Natural killer cell (primary cell): Measurements from ENCODE around the gene GLIS1. TPM values are rescaled to one million over a fixed set of nuclear protein-coding genes. Genes with fewer than 3 reads are reported as not detected.
A peak's percentile ranks its signal among the peaks of the same experiment; 100 is the strongest.

ENCODE experiments used
- ATAC-seq, 3 donors: fragments of 150-1000 bp in 2 of 3; fragments of 200-7000 bp in 1 of 3; cut with Tn5 transposase; 1 replicate in 1 of 3; 2 replicates in 2 of 3; pipeline ENCODE4 v1.10.0; 2021; ENCODE audit warnings: mild to moderate bottlenecking in 2 of 3, moderate library complexity in 2 of 3
- DNase-seq, 2 donors: peaks; one replicate each; pipeline versions ENCODE4 v3.0.0 to v3.0.0-alpha.2; 2013 to 2021; ENCODE audit warnings: mixed read lengths in 1 of 2
- H3K27ac ChIP-seq: one replicate; pipeline ENCODE4 v1.5.1; 2013; ENCODE audit warnings: mild to moderate bottlenecking, low read length
- H3K27me3 ChIP-seq: one replicate; pipeline ENCODE4 v1.6.1; 2013; ENCODE audit warnings: low read length; ENCODE audit not compliant: control insufficient read depth, insufficient read depth
- H3K36me3 ChIP-seq: one replicate; pipeline ENCODE4 v1.6.1; 2013; ENCODE audit warnings: low read length; ENCODE audit not compliant: control insufficient read depth, insufficient read depth
- H3K4me1 ChIP-seq: one replicate; pipeline ENCODE4 v1.6.1; 2013; ENCODE audit warnings: low read length; ENCODE audit not compliant: control insufficient read depth, insufficient read depth
- H3K4me3 ChIP-seq: one replicate; pipeline ENCODE4 v1.5.1; 2013; ENCODE audit warnings: low read length
- H3K9me3 ChIP-seq: one replicate; pipeline ENCODE4 v1.6.1; 2013; ENCODE audit warnings: low read length; ENCODE audit not compliant: control insufficient read depth, insufficient read depth
- H3K27ac Mint-ChIP-seq, 2 donors: one replicate each; pipeline ENCODE4 v1.8.0; 2022; ENCODE audit warnings: mild to moderate bottlenecking in 2 of 2, mixed read lengths in 2 of 2, moderate library complexity in 1 of 2
- H3K27me3 Mint-ChIP-seq, 2 donors: one replicate each; pipeline ENCODE4 v1.8.0; 2022; ENCODE audit warnings: low read depth in 2 of 2, mixed read lengths in 2 of 2
- H3K36me3 Mint-ChIP-seq: one replicate; pipeline ENCODE4 v1.8.0; 2022; ENCODE audit warnings: mixed read lengths
- H3K4me1 Mint-ChIP-seq, 2 donors: one replicate each; pipeline ENCODE4 v1.8.0; 2022; ENCODE audit warnings: mixed read lengths in 2 of 2
- H3K4me3 Mint-ChIP-seq: one replicate; pipeline ENCODE4 v1.8.0; 2022; ENCODE audit warnings: mild to moderate bottlenecking, moderate library complexity, mixed read lengths
- H3K9me3 Mint-ChIP-seq, 2 donors: one replicate each; pipeline ENCODE4 v1.8.0; 2022; ENCODE audit warnings: mixed read lengths in 2 of 2
- WGBS: methylation state at CpG from one replicate; pipeline ENCODE4 v1.1.7; 2013; ENCODE audit warnings: missing lambda C conversion rate; ENCODE audit not compliant: insufficient coverage; 5-methylcytosine and 5-hydroxymethylcytosine counted together
- intact Hi-C: fragments of 100-400 bp; cut with micrococcal nuclease; formaldehyde crosslinking; loops from one replicate; pipeline ENCODE4 v1.14.2; 2022
- total RNA-seq, 4 donors: library from RNA; stranded (reverse); fragments of 120-200 nt in 1 of 4; gene quantifications; one replicate each; pipeline versions ENCODE4 v1.2.3 to v1.2.4, GENCODE V29; 2013 to 2022
- TF ChIP-seq, protein P1 (sequence below): fragments of 200-600 bp; IDR thresholded peaks from one replicate; pipeline ENCODE4 v1.8.0; 2022; ENCODE audit warnings: antibody characterized with exemption

GLIS1 gene
- total RNA-seq, 3 donors from 2014 or later (not counting 1 experiment from before 2014, with no cell fraction given), result not detected

DNA sequence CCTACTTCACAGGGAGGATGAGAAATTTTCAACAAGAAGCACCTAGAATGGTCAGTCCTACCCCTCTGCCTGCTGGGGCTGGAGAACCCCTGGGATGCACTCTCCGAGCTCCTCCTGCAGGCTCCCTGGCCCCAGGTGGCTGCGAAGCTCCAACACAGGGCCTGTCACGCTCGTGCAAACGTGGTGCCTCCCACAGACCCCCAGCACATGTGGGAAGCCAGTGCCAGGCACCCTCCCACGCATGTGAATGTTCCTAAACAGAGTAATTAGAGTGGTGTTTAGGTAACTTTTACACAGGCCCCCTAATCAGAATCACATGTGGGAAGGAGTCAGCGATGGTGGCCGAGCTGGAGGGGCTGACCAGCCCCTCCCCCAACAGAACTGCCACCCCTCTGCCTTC is 28.4 kb downstream of the GLIS1 start:
- no peaks in the 10 kb centered on the region for H3K9me3 ChIP-seq
- H3K36me3 Mint-ChIP-seq, result no peaks in the 10 kb centered on the region
- H3K27ac Mint-ChIP-seq, result no peak overlapping the region
- DNase-seq, result no peak
- 82% methylated on average over 8 of the region's 8 CpGs for WGBS
- TF ChIP-seq, protein P1, sequence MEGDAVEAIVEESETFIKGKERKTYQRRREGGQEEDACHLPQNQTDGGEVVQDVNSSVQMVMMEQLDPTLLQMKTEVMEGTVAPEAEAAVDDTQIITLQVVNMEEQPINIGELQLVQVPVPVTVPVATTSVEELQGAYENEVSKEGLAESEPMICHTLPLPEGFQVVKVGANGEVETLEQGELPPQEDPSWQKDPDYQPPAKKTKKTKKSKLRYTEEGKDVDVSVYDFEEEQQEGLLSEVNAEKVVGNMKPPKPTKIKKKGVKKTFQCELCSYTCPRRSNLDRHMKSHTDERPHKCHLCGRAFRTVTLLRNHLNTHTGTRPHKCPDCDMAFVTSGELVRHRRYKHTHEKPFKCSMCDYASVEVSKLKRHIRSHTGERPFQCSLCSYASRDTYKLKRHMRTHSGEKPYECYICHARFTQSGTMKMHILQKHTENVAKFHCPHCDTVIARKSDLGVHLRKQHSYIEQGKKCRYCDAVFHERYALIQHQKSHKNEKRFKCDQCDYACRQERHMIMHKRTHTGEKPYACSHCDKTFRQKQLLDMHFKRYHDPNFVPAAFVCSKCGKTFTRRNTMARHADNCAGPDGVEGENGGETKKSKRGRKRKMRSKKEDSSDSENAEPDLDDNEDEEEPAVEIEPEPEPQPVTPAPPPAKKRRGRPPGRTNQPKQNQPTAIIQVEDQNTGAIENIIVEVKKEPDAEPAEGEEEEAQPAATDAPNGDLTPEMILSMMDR, result no peak
- H3K4me1 ChIP-seq, result no peaks in the 10 kb centered on the region
- intact Hi-C loops, result no loop called here
- H3K4me3 ChIP-seq, result no peak overlapping the region
- no peaks in the 10 kb centered on the region for H3K36me3 ChIP-seq
- H3K27me3 ChIP-seq, result no peaks in the 10 kb centered on the region
- H3K27ac ChIP-seq, result no peak overlapping the region
- H3K4me1 Mint-ChIP-seq, result no peaks in the 10 kb centered on the region
- no peak overlapping the region for H3K4me3 Mint-ChIP-seq
- ATAC-seq, result peak in 1 of 3 donors; percentile 16
- peaks cover 0 to 3% of the 10 kb centered on the region in 2 donors for H3K27me3 Mint-ChIP-seq
- H3K9me3 Mint-ChIP-seq, result no peaks in the 10 kb centered on the region

DNA sequence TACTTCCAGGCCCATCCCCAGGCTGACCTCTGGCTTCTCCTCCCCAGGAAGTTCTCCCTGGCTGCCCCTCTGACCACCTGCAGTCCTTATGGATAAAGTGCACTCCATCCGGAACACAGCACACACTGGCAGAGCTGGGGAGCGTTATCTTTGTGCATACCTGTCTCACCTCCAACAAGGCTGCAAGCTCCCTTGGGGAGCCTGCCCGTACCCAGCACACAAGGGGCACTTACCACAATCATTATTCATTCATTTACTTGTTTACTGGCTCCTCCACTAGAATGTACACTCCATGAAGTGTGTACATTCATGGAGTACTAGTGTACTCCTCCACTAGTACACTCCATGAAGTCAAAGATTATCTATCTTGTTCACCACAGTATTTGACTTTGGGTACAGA is 30.3 kb downstream of the GLIS1 start:
- TF ChIP-seq, protein P1, result no peak
- Mint-ChIP-seq H3K4me3 (no peak overlapping the region), H3K36me3 (no peaks in the 10 kb centered on the region), H3K27ac (no peak overlapping the region), H3K4me1 (no peaks in the 10 kb centered on the region), H3K27me3 (peaks cover 0 to 3% of the 10 kb centered on the region in 2 donors), H3K9me3 (no peaks in the 10 kb centered on the region)
- Histone ChIP-seq H3K36me3 (no peaks in the 10 kb centered on the region), H3K9me3 (no peaks in the 10 kb centered on the region), H3K27me3 (no peaks in the 10 kb centered on the region), H3K27ac (no peak overlapping the region), H3K4me1 (no peaks in the 10 kb centered on the region), H3K4me3 (no peak overlapping the region)
- WGBS, result 88% methylated on average over 3 of the region's 3 CpGs
- ATAC-seq (no peak), DNase-seq (no peak)
- intact Hi-C loops, result no loop called here

DNA sequence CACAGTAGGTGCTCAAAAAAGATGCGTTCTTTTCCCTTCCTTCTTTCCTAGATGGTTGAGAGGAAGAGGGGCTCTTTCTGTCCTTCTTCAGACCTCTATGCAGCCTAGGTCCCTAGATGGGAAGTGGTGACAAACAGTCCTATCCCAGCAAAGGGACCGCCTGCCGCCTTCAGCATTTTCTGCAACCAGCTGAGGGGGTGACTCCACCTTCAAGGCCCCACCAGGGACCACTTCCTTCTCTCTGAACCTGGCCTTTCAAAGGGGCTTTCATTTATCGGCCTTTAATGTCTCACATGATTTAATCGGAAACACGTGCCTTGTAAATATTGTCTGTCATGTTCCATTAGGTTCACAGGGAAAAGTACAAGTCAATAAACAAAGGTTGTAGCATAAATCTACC is 32.6 kb downstream of the GLIS1 start:
- H3K27ac Mint-ChIP-seq, result no peak overlapping the region
- H3K4me3 Mint-ChIP-seq, result no peak overlapping the region
- TF ChIP-seq, protein P1, result no peak
- Histone ChIP-seq H3K4me1 (no peaks in the 10 kb centered on the region), H3K9me3 (no peaks in the 10 kb centered on the region), H3K27me3 (no peaks in the 10 kb centered on the region), H3K4me3 (no peak overlapping the region), H3K36me3 (no peaks in the 10 kb centered on the region), H3K27ac (no peak overlapping the region)
- ATAC-seq, result no peak
- peaks cover 0 to 7% of the 10 kb centered on the region in 2 donors for H3K27me3 Mint-ChIP-seq
- H3K9me3 Mint-ChIP-seq, result no peaks in the 10 kb centered on the region
- WGBS, result 57% methylated on average over 5 of the region's 6 CpGs
- intact Hi-C loops, result no loop called here
- no peaks in the 10 kb centered on the region for H3K4me1 Mint-ChIP-seq
- H3K36me3 Mint-ChIP-seq, result no peaks in the 10 kb centered on the region
- no peak for DNase-seq

DNA sequence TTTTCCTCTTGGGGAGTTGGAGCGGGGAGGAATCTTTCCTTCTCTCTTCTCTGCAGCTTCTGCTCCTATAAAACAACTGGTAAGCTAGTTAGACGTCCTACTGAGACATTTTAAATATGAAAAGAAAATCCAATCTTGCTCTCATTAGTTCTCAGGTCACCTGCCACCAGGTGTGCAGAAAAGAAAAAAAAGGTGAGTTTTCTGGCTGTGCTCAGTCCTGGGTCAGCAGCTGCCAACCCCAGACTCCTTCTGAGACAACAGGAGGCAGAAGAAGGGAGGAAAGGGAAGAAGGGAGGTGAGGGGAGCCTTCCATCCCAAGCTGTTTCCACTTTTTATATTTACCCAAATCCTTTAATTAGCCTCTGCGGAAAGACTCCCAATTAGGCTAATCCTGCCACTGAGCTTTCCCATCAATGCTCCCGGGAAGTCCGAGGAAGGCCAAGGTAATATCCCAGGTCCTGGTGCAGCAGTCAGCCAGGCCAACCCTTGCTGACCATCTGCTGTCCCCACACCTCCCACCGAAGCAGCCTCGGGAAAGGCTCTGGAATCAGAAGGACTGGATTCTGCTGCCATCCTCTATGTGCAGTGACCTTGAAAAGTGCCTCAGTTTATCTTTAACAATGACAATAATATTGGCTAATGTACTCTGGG is 33.4 kb downstream of the GLIS1 start:
- Mint-ChIP-seq H3K9me3 (no peaks in the 10 kb centered on the region), H3K36me3 (no peaks in the 10 kb centered on the region), H3K4me1 (no peaks in the 10 kb centered on the region), H3K27me3 (peaks cover 0 to 7% of the 10 kb centered on the region in 2 donors), H3K4me3 (no peak overlapping the region), H3K27ac (no peak overlapping the region)
- Histone ChIP-seq H3K4me1 (no peaks in the 10 kb centered on the region), H3K4me3 (no peak overlapping the region), H3K9me3 (no peaks in the 10 kb centered on the region), H3K36me3 (no peaks in the 10 kb centered on the region), H3K27ac (no peak overlapping the region), H3K27me3 (no peaks in the 10 kb centered on the region)
- WGBS, result 90% methylated on average over 5 of the region's 7 CpGs
- no peak for ATAC-seq
- intact Hi-C loops, result no loop called here
- no peak for DNase-seq
- TF ChIP-seq, protein P1, result no peak
